ENCODE measurements around the gene DRD2. TPM values are rescaled to one million over a fixed set of nuclear protein-coding genes. Genes with fewer than 3 reads are reported as not detected.
A peak's percentile ranks its signal among the peaks of the same experiment; 100 is the strongest.

DRD2 gene
- total RNA-seq, 2 experiments from 2014 or later, result not detected

GRCh38 chr11:113497066-113497910, 22.1 kb upstream of the DRD2 start:
- Mint-ChIP-seq H3K4me1 (no peaks in the 10 kb centered on the region), H3K9me3 (no peaks in the 10 kb centered on the region), H3K36me3 (no peaks in the 10 kb centered on the region), H3K4me3 (no peak overlapping the region), H3K27ac (no peak overlapping the region), H3K27me3 (peaks cover 11% of the 10 kb centered on the region)
- no peak for DNase-seq

- no peak for DNase-seq
- Mint-ChIP-seq H3K36me3 (no peaks in the 10 kb centered on the region), H3K27ac (no peak overlapping the region), H3K9me3 (no peaks in the 10 kb centered on the region), H3K4me3 (no peak overlapping the region), H3K27me3 (peaks cover 9% of the 10 kb centered on the region), H3K4me1 (no peaks in the 10 kb centered on the region)
Measured at GRCh38 chr11:113496026-113496651, 20.9 kb upstream of the DRD2 start.

DNA sequence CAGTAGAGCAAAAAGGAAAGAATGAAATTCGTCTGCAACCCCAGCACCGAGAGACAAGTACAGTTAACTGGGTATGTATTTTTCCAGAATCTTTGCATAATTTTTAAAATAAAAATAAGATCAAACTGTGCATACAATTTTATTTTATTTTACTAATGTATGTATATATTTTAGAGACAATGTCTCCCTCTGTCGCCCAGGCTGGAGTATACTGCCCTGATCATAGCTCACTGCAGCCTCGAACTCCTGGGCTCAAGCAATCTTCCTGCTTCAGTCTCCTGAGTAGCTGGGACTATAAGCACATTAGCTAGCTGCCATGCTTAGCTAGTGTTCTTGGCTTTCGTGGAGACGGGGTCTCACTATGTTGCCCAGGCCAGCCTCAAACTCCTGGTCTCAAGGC, 18.8 kb upstream of the DRD2 start:
- no peaks in the 10 kb centered on the region for H3K36me3 Mint-ChIP-seq
- DNase-seq, result no peak
- no peaks in the 10 kb centered on the region for H3K4me1 Mint-ChIP-seq
- no peak overlapping the region for H3K27ac Mint-ChIP-seq
- H3K4me3 Mint-ChIP-seq, result no peak overlapping the region
- H3K9me3 Mint-ChIP-seq, result no peaks in the 10 kb centered on the region
- peaks cover 6% of the 10 kb centered on the region for H3K27me3 Mint-ChIP-seq

DNA sequence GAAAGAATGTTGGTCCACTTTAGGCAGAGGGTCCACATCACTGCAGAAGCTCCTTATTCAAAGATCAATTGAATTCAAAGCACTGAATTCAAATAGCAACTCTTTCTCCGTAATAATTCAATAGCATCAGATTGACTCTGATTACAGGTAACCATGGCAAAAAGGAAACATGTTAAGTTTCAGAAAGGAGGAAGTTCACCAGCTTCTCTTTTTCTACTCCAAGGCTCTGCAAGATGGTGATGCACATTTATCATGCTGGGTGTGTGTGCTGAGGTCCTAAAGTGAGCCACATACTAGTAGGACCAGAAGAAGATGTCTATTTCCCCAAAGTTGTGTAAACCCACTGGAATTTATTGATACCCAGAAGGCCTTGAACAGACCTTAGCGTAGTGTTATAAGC, 18.0 kb upstream of the DRD2 start:
- Mint-ChIP-seq H3K4me3 (no peak overlapping the region), H3K27ac (no peak overlapping the region), H3K27me3 (peaks cover 6% of the 10 kb centered on the region), H3K36me3 (no peaks in the 10 kb centered on the region), H3K9me3 (no peaks in the 10 kb centered on the region), H3K4me1 (no peaks in the 10 kb centered on the region)
- DNase-seq, result no peak

GRCh38 chr11:113488931-113489351, 13.7 kb upstream of the DRD2 start:
- DNase-seq, result no peak
- H3K36me3 Mint-ChIP-seq, result no peaks in the 10 kb centered on the region
- no peak overlapping the region for H3K4me3 Mint-ChIP-seq
- H3K27me3 Mint-ChIP-seq, result peaks cover 4% of the 10 kb centered on the region
- no peaks in the 10 kb centered on the region for H3K4me1 Mint-ChIP-seq
- H3K9me3 Mint-ChIP-seq, result no peaks in the 10 kb centered on the region
- no peak overlapping the region for H3K27ac Mint-ChIP-seq

GRCh38 chr11:113487622-113488021, 12.4 kb upstream of the DRD2 start:
- no peak for DNase-seq
- Mint-ChIP-seq H3K4me3 (no peak overlapping the region), H3K36me3 (no peaks in the 10 kb centered on the region), H3K27ac (no peak overlapping the region), H3K9me3 (no peaks in the 10 kb centered on the region), H3K27me3 (peaks cover 16% of the 10 kb centered on the region), H3K4me1 (no peaks in the 10 kb centered on the region)

DNA sequence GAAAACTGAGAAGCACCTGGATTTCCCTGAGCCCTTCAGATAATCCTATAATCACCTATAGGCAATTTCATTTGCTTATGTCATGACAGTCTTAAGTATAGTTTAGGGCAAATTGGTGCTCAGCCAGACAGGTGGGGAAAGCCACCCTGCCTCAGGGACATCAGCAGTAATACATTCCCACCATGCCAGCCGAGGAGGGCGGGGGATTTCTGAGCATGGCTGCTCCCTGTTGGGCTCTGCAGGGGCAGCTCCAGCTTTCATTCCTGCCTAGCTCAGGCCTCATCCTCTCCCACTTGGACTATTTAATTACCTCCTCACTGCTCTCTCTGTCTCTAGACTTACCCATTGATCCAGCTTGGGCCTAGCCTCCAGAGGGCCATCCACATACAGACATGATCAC, 9.0 kb upstream of the DRD2 start:
- no peaks in the 10 kb centered on the region for H3K4me1 Mint-ChIP-seq
- H3K27me3 Mint-ChIP-seq, result peaks cover 26% of the 10 kb centered on the region
- no peak for DNase-seq
- no peaks in the 10 kb centered on the region for H3K36me3 Mint-ChIP-seq
- no peak overlapping the region for H3K4me3 Mint-ChIP-seq
- H3K27ac Mint-ChIP-seq, result no peak overlapping the region
- H3K9me3 Mint-ChIP-seq, result no peaks in the 10 kb centered on the region

DNA sequence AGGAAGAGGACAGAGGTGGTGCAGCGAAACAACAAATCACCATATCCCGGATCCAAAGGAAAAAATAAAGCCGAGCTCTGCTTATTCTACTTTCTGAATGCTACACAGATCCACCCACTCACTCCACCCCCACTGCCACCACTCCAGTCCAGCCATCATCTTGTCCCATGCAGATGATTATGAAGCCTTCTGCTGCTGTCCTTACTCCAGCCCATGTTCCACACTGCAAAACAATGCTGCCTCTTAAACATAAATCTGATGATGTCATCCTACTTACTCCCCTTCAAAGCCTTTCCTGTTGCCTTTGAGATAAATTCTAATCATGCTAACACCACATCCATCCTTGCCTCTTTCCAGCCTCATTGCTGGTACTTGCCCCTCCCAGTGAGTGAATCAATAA, 6.5 kb upstream of the DRD2 start:
- H3K36me3 Mint-ChIP-seq, result no peaks in the 10 kb centered on the region
- H3K9me3 Mint-ChIP-seq, result no peaks in the 10 kb centered on the region
- no peak overlapping the region for H3K27ac Mint-ChIP-seq
- peaks cover 46% of the 10 kb centered on the region for H3K27me3 Mint-ChIP-seq
- no peak overlapping the region for H3K4me3 Mint-ChIP-seq
- DNase-seq, result no peak
- no peaks in the 10 kb centered on the region for H3K4me1 Mint-ChIP-seq

GRCh38 chr11:113481226-113481625, 6.0 kb upstream of the DRD2 start:
- no peaks in the 10 kb centered on the region for H3K9me3 Mint-ChIP-seq
- H3K4me1 Mint-ChIP-seq, result no peaks in the 10 kb centered on the region
- no peak overlapping the region for H3K27ac Mint-ChIP-seq
- no peak for DNase-seq
- peaks cover 51% of the 10 kb centered on the region for H3K27me3 Mint-ChIP-seq
- H3K4me3 Mint-ChIP-seq, result no peak overlapping the region
- no peaks in the 10 kb centered on the region for H3K36me3 Mint-ChIP-seq

DNA sequence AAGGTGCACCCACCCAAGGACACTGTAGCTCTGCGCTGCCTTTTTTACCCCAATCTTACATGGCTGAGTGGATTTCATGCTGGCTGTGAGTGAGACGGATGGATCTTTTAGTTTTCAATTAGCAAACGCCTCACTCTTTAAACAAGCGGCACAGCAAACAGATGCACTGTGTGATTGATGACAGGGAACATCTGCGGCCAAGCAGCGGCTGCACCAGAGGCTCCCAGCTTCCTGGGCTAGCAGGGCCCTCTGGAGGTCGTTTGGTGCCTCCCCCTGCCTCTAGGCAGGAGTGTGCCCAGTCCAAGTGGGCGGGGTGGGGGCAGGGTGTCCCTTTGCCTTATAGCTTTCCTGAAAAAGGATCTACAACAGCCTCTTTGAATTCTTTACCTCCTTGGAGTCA, 2.1 kb upstream of the DRD2 start:
- H3K27me3 Mint-ChIP-seq, result peaks cover 67% of the 10 kb centered on the region
- H3K4me3 Mint-ChIP-seq, result no peak overlapping the region
- no peaks in the 10 kb centered on the region for H3K9me3 Mint-ChIP-seq
- no peaks in the 10 kb centered on the region for H3K36me3 Mint-ChIP-seq
- H3K27ac Mint-ChIP-seq, result no peak overlapping the region
- DNase-seq, result no peak
- H3K4me1 Mint-ChIP-seq, result peaks cover 3% of the 10 kb centered on the region

DNA sequence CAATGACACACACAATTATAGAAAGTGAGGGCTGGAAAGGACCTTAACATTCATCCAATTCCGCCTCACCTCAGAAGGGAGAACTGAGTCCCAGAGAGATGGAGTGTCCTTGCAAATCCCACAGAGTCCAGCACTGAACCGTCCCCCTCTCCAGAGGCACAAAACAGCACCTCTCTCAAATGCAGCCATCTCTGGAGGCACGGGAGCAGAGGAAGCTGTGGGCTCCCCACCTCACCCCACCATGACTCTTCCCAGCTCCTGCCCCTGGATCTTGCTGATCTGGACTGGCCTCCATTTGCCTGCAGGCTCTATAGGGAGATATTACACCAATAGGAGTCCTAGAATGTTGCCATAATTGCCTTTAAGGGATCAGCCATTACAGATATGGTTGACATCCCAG, 1.4 kb upstream of the DRD2 start:
- no peak overlapping the region for H3K27ac Mint-ChIP-seq
- no peaks in the 10 kb centered on the region for H3K9me3 Mint-ChIP-seq
- H3K36me3 Mint-ChIP-seq, result no peaks in the 10 kb centered on the region
- no peak overlapping the region for H3K4me3 Mint-ChIP-seq
- H3K4me1 Mint-ChIP-seq, result peaks cover 3% of the 10 kb centered on the region
- peaks cover 74% of the 10 kb centered on the region for H3K27me3 Mint-ChIP-seq
- no peak for DNase-seq

- H3K4me3 Mint-ChIP-seq, result no peak overlapping the region
- H3K27me3 Mint-ChIP-seq, result peaks cover 70% of the 10 kb centered on the region
- H3K27ac Mint-ChIP-seq, result no peak overlapping the region
- H3K4me1 Mint-ChIP-seq, result peaks cover 3% of the 10 kb centered on the region
- DNase-seq, result peak; percentile 51
- H3K36me3 Mint-ChIP-seq, result no peaks in the 10 kb centered on the region
- no peaks in the 10 kb centered on the region for H3K9me3 Mint-ChIP-seq
Measured at GRCh38 chr11:113474362-113475159, 637 bp downstream of the DRD2 start.

GRCh38 chr11:113473983-113474361, 1.2 kb downstream of the DRD2 start:
- Mint-ChIP-seq H3K9me3 (no peaks in the 10 kb centered on the region), H3K27me3 (peaks cover 68% of the 10 kb centered on the region), H3K36me3 (no peaks in the 10 kb centered on the region), H3K27ac (no peak overlapping the region), H3K4me1 (peaks cover 3% of the 10 kb centered on the region), H3K4me3 (no peak overlapping the region)
- DNase-seq, result no peak

DNA sequence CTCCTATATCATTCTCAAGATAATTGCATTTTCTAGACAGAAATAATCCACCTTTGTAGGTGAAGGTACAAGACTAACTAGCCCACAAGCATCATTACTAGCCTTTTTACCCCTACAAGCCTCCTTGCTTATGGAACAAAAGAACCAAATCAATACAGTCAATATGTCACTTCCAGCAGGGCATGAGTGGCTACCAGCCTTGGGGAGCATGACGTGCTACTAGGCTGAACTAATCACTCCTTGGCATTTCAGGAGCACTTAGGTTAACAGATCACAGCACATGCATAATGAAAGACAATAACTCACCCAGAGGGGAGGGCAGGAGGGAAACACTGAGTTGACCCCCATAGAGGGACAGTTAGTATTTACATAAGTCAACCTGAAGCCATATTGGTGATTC, 2.7 kb downstream of the DRD2 start:
- DNase-seq, result no peak
- H3K36me3 Mint-ChIP-seq, result no peaks in the 10 kb centered on the region
- H3K27ac Mint-ChIP-seq, result no peak overlapping the region
- H3K4me1 Mint-ChIP-seq, result peaks cover 3% of the 10 kb centered on the region
- peaks cover 55% of the 10 kb centered on the region for H3K27me3 Mint-ChIP-seq
- H3K4me3 Mint-ChIP-seq, result no peak overlapping the region
- no peaks in the 10 kb centered on the region for H3K9me3 Mint-ChIP-seq

GRCh38 chr11:113470233-113470632, 5.0 kb downstream of the DRD2 start:
- no peak for DNase-seq
- Mint-ChIP-seq H3K4me1 (no peaks in the 10 kb centered on the region), H3K9me3 (no peaks in the 10 kb centered on the region), H3K27ac (no peak overlapping the region), H3K27me3 (peaks cover 34% of the 10 kb centered on the region), H3K36me3 (no peaks in the 10 kb centered on the region), H3K4me3 (no peak overlapping the region)

All from activated naive CD8-positive, alpha-beta T cell treated with anti-CD3 and anti-CD28 coated beads for 36 hours (primary cell).